Stimulated activated CD4-positive, alpha-beta T cell treated with anti-CD3 and anti-CD28 coated beads, Interleukin-2, amount 100 ng/mL, for 4 hours (primary cell): ENCODE results near the gene ENDOU.

Source experiments
- DNase-seq: peaks from one replicate; pipeline ENCODE4 v3.0.0-alpha.2; 2020; ENCODE audit warnings: low read depth

ENDOU gene

GRCh38 chr12:47744005-47744651, 18.8 kb upstream of the ENDOU start:
- DNase-seq, result peak; percentile 57

GRCh38 chr12:47743311-47743860, 18.1 kb upstream of the ENDOU start:
- DNase-seq, result no peak

GRCh38 chr12:47742253-47742825, 17.0 kb upstream of the ENDOU start:
- peak; percentile 54 for DNase-seq

- peak; percentile 13 for DNase-seq
Observed at GRCh38 chr12:47741340-47741703, 16.0 kb upstream of the ENDOU start.

- DNase-seq, result no peak
Observed at GRCh38 chr12:47740606-47741339, 15.5 kb upstream of the ENDOU start.

- DNase-seq, result no peak
Observed at GRCh38 chr12:47739979-47740378, 14.7 kb upstream of the ENDOU start.

GRCh38 chr12:47739297-47739696, 14.0 kb upstream of the ENDOU start:
- no peak for DNase-seq

- DNase-seq, result no peak
Observed at GRCh38 chr12:47737936-47738594, 12.8 kb upstream of the ENDOU start.

GRCh38 chr12:47736877-47737676, 11.8 kb upstream of the ENDOU start:
- DNase-seq, result no peak

- no peak for DNase-seq
Observed at GRCh38 chr12:47736216-47736615, 10.9 kb upstream of the ENDOU start.

- no peak for DNase-seq
Observed at GRCh38 chr12:47735649-47736048, 10.4 kb upstream of the ENDOU start.

GRCh38 chr12:47734725-47735480, 9.6 kb upstream of the ENDOU start:
- DNase-seq, result no peak

- no peak for DNase-seq
Observed at GRCh38 chr12:47733142-47733541, 7.9 kb upstream of the ENDOU start.

- no peak for DNase-seq
Observed at GRCh38 chr12:47732504-47732903, 7.2 kb upstream of the ENDOU start.

- no peak for DNase-seq
Observed at GRCh38 chr12:47731723-47732122, 6.4 kb upstream of the ENDOU start.

GRCh38 chr12:47730341-47730744, 5.1 kb upstream of the ENDOU start:
- DNase-seq, result no peak

GRCh38 chr12:47729233-47729632, 3.9 kb upstream of the ENDOU start:
- no peak for DNase-seq

GRCh38 chr12:47725893-47726292, 603 bp upstream of the ENDOU start:
- no peak for DNase-seq

GRCh38 chr12:47722941-47723631, 2.2 kb downstream of the ENDOU start:
- DNase-seq, result no peak

GRCh38 chr12:47722136-47722834, 3.0 kb downstream of the ENDOU start:
- no peak for DNase-seq
